Breast epithelium (tissue), 3 donors: Measurements from ENCODE around the gene GPER1.

ENCODE experiments used
- POLR2A ChIP-seq: fragments of 450-650 bp; IDR thresholded peaks from one replicate; pipeline ENCODE4 v1.6.1; 2016; ENCODE audit warnings: antibody characterized with exemption, mild to moderate bottlenecking, moderate library complexity
- POLR2AphosphoS5 ChIP-seq, 3 donors: sonication (generic); formaldehyde crosslinking; IDR thresholded peaks; one replicate each; pipeline ENCODE4 v1.6.1; 2017; ENCODE audit warnings: antibody characterized with exemption in 3 of 3
- TF ChIP-seq, protein P1 (sequence below), 3 donors: fragments of 450-650 bp; IDR thresholded peaks; one replicate each; pipeline ENCODE4 v1.5.1; 2016 to 2017; ENCODE audit warnings: antibody characterized with exemption in 3 of 3, mild to moderate bottlenecking in 3 of 3, moderate library complexity in 3 of 3

DNA sequence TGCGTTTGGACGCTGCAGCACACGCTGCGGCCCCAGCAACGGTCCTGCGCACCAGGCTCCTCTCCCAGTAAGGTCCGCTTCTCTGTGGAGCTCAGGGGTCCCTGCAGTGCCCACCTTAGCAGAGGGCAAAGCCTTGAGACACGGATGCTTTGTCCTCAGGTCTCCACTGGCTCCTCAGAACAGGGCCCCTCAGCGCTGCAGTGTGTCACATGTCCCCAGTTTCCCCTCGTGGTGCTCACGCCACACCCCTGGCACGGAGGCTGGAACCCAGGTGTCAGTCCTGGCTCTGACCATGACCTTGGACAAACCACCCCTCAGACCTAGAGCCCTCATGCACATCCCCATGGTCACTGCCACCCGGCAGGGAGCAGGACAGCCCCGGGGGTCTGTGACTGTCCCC is 19.9 kb upstream of the GPER1 start:
- TF ChIP-seq, protein P1, sequence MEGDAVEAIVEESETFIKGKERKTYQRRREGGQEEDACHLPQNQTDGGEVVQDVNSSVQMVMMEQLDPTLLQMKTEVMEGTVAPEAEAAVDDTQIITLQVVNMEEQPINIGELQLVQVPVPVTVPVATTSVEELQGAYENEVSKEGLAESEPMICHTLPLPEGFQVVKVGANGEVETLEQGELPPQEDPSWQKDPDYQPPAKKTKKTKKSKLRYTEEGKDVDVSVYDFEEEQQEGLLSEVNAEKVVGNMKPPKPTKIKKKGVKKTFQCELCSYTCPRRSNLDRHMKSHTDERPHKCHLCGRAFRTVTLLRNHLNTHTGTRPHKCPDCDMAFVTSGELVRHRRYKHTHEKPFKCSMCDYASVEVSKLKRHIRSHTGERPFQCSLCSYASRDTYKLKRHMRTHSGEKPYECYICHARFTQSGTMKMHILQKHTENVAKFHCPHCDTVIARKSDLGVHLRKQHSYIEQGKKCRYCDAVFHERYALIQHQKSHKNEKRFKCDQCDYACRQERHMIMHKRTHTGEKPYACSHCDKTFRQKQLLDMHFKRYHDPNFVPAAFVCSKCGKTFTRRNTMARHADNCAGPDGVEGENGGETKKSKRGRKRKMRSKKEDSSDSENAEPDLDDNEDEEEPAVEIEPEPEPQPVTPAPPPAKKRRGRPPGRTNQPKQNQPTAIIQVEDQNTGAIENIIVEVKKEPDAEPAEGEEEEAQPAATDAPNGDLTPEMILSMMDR (IDR thresholded peaks at IDR 0.05) = no peak
- TF ChIP-seq POLR2A (no peak), POLR2AphosphoS5 (IDR thresholded peaks at IDR 0.05) (no peak)
